Skeletal muscle cell (primary cell): ENCODE data around the gene RP2.
A peak's percentile ranks its signal among the peaks of the same experiment; 100 is the strongest.

Source experiments
- DNase-seq: peaks from one replicate; pipeline ENCODE4 v3.0.0-alpha.2; 2010; ENCODE audit warnings: low read depth
- H3K4me3 ChIP-seq: 2 replicates; pipeline ENCODE4 v1.5.1; 2011; ENCODE audit warnings: low read depth, mild to moderate bottlenecking, control low read depth, low read length, moderate library complexity

Gene RP2

DNA sequence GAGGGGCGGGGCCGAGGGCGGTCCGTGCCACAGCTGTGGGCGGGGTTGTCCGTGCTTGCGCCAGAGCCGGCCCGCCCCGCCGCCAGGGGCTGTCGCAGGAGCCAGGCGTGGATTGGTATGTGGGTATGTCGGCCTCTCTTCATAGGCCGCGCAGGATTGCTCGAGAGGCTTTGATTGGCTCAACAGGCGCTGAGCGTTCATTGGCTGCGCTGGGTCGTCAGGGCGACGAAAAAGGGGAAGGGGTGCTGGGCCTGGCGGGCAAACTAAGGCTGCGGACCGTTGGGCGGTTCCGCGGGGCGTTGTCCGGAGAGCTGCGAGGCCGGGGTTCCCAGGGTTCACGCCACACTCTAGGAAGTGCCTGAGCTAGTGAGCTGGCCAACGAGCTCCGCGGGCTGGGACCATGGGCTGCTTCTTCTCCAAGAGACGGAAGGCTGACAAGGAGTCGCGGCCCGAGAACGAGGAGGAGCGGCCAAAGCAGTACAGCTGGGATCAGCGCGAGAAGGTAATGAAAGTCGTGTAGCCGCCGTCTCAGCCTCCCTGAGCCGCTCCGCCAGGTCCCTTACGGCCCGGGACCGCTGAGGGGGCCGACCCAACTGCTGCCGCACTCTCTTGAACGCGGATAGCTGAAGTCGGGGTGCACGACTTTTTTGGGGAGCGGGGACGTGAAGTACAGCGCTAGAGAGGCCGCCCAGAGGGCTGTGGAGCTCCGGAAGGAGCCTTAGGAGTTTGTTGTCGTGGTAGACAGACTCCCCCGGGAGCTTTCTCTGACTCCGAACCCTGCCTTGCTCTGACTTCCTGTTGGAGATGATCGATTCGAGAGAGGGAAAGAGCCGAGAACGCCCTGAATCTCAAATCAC is at the start of gene RP2:
TSS of gene RP2 (plus strand) at position 343 of the 857 bp plus-strand sequence. CDS start at position 401, 58 bp downstream.
- H3K4me3 ChIP-seq: peak within 1 kb of the TSS; percentile 78
- peak; percentile 83 for DNase-seq

DNA sequence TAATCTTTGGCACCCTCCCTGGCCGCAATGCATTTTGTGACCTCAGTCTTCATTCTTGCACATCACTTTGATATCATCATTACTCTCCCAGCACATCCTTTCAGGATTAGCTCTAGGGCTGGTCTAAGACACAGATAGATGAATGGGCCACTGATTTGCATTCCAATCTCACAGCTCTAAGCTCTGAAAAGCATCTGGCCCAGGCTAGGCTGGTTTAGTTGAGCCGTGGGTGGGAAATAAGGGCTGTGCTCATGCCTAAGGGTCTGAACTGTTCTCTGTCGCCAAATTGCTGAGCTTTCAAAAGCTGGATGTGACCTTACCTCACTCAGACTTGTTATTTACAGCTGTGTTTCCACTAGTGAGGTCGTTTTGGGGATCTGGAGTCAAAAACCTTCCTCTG is 47.9 kb upstream of the RP2 start:
- no peak for DNase-seq
- no peak overlapping the region for H3K4me3 ChIP-seq

GRCh38 chrX:46791927-46792809 is 44.7 kb upstream of the RP2 start:
- peak; percentile 76 for DNase-seq
- no peak overlapping the region for H3K4me3 ChIP-seq

DNA sequence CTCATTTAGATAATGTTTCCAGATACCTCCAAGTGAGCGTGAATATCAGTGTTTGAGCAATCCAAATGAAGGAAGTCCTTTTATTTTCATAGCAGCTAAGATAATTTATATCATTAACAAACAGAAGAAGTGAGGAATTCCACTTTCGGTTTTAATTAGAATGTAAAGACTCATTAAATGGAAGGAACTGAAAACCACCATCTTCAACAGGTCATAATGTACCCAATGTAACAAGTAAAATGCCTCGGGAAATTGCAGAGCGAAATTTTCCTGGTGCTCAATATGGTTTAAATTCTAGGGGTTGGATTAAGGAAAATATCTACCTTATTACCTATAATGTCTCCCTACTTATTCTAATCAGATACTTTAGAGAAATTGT is 44.0 kb upstream of the RP2 start:
- H3K4me3 ChIP-seq: no peak overlapping the region
- DNase-seq: no peak

DNA sequence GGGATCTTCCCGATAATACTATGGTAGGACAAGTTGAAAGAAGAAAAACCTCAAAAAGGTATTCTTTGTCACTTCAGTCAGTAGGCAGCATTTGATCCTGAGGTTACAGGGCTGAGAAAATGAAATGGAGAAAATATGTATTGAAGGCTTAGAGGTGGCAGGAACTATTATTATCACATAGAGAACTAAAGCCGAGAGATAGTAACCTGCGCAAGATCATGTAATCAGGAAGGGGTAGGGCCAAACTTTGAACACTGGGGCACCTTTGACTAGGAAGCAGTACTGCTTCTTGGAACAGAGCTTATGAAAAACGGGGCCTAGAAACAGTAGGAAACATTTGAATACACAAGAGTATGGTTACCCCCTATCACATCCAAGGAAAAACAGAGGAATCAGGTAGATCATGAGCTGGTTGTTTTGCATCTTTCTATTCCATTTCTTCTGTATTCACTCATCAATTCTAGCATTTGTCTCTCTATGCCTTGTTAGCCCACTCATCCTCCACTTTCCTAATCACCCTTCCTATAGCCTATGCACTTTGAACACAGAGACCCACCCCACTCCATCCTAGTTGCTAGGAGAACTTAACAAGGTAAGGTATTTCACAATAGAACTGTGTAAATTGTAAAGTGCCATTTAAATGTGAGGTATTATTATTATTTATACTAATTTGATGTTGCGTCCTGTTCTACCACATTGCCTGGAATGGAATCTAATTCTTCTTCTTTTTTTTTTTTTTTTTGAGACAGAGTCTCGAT is 43.3 kb upstream of the RP2 start:
- DNase-seq: no peak
- H3K4me3 ChIP-seq: no peak overlapping the region

DNA sequence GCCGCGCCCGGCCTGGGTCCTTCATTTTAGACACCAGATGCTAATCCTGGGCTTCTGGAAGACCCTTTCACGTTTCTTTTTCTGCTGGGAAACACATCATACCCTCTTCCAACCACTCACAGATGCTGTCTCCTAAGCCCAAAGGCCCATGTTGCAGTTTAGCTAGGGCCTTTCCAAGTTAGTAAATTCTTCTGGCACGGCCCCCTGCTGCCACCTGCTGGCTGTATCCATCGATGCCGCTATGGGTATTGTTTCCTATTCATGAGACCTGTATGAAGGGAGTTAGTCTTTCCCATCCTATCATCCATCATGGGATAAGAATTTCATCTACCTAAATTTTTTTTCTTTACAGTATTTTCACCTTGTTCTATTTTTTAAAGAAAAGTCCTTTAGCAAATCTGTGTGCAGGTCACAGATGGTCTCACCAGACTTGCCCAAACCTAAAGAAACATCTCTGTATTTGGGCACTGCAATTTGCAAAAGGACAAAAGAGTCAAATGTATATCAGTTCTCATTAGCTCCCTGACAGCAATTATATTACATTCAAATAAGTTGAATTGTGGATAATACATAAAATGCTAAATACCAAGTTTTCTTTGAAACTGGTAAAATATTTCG is 40.2 kb upstream of the RP2 start:
- no peak overlapping the region for H3K4me3 ChIP-seq
- DNase-seq: no peak

GRCh38 chrX:46803140-46803539 is 33.7 kb upstream of the RP2 start:
- no peak overlapping the region for H3K4me3 ChIP-seq
- no peak for DNase-seq

- DNase-seq: no peak
- no peak overlapping the region for H3K4me3 ChIP-seq
These were observed 31.6 kb upstream of the RP2 start for GRCh38 chrX:46805270-46805669.

GRCh38 chrX:46811121-46811520 is 25.7 kb upstream of the RP2 start:
- no peak overlapping the region for H3K4me3 ChIP-seq
- DNase-seq: no peak

DNA sequence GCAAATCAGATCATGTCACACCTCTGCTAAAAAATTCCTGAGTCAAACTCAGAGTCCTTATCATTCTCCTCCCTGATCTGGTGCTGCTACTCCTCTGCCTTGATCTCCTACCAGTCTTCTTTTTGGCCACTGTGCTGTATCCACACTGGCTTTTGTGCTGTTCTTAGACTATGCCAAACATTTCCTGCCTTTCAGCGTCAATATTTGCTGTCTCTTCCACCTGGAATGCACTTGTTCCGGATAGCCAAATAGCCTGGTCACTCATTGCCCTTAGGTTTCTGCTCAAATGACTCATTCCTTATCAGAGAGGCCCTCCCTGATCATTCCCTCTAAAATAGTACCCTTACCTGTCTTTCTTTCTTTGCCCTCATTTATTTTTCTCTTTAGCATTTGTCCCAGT is 24.4 kb upstream of the RP2 start:
- DNase-seq: no peak
- no peak overlapping the region for H3K4me3 ChIP-seq

DNA sequence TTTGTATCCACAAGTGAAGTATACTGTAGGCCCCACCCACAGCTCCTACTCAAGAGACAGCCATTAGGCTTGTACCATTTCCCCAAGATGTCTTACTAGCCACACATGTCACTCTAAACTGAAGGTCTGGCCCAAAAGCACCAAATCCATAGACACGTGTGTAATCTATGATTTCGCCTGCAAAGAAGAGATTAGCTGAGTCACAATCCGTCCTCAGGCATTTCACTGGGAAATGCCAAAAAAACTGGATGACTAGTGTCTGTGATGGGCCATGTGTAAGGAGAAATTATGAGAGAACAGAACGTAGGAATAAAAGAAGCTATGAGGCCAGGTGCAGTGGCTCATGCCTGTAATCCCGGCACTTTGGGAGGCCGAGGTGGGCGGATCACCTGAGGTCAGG is 21.9 kb upstream of the RP2 start:
- no peak for DNase-seq
- no peak overlapping the region for H3K4me3 ChIP-seq

GRCh38 chrX:46819136-46819535 is 17.7 kb upstream of the RP2 start:
- no peak overlapping the region for H3K4me3 ChIP-seq
- DNase-seq: no peak

DNA sequence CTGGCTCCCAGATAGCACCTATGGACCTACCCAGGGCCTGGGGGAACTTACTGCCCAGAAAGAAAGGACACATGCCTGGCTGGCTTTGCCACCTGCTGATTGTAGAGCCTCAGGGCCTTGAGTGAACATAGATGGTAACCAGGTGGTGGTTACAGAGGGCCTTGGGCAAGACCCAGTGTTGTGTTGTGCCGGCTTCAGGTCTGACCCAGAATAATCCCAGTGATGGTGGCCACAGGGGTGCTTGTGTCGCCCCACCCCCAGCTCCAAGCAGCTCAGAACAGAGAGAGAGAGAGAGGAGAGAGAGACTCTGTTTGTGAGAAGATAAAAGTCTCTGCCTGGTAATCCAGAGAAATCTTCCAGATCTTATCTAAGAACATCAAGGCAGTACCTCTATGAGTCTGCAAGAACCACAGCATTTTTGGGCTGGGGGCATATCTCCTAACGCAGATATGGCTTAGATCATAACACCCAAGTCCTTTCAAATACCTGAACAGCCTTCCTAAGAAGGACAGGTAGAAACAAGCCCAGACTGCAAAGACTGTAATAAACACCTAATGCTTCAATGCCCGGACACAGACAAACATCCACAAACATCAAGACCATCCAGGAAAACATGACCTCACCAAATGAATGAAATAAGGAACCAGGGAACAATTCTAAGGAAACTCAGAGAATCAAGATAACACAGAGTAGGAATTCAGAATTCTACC is 16.3 kb upstream of the RP2 start:
- H3K4me3 ChIP-seq: no peak overlapping the region
- no peak for DNase-seq

GRCh38 chrX:46823481-46823880 is 13.4 kb upstream of the RP2 start:
- no peak for DNase-seq
- no peak overlapping the region for H3K4me3 ChIP-seq

- no peak for DNase-seq
- H3K4me3 ChIP-seq: no peak overlapping the region
These were observed 5.0 kb upstream of the RP2 start for GRCh38 chrX:46831765-46832327.

GRCh38 chrX:46837558-46838485 is 979 bp downstream of the RP2 start:
- no peak for DNase-seq
- peak overlapping the region; percentile 78 for H3K4me3 ChIP-seq

DNA sequence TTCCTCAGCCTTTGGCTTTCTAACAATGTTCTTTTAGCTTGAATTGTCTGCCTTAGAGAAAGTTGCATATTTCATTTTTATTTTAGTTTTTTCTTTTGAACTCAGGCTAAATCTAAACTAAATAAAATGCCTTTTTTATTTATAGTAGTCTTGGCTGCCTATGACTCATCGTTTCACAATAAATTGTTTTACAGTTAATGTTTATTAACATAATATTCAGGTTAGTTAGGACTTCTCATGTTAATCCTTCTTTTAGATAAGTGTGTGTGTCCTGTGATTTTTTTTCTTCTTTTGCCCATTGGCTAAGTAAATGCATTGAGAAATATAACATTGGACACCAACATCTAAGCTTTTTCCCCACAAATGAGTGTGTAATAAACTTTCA is 1.6 kb downstream of the RP2 start:
- peak overlapping the region; percentile 78 for H3K4me3 ChIP-seq
- DNase-seq: no peak
